PC-9 (cell line): Measurements from ENCODE around the gene SORCS2.

ENCODE experiments used
- CTCF ChIP-seq: fragments of 200-600 bp; sonication (generic); conservative IDR thresholded peaks from 2 replicates; pipeline ENCODE4 v1.6.1; 2017; ENCODE audit warnings: mixed run types, antibody characterized with exemption, mild to moderate bottlenecking, moderate library complexity
- EZH2 ChIP-seq: fragments of 200-600 bp; sonication (generic); IDR thresholded peaks from 2 replicates; pipeline ENCODE4 v1.8.0; 2017; ENCODE audit warnings: antibody characterized with exemption, low read depth

DNA sequence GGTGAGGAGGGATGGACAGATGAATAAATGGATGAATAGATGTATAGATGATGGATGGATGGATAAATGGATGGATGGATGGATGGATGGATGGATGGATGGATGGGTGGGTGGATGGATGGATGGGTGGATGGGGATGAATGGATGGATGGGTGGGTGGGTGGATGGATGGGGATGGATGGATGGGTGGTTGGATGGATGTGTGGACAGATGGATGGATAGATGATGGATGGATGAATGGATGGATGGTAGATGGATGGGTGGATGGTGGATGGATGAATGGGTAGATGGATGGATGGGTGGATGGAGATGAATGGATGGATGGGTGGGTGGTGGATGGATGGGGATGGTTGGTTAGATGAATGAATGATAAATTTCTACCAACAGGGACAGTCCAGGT is 449.4 kb downstream of the SORCS2 start:
- no peak for TF ChIP-seq CTCF
- no peak for TF ChIP-seq EZH2
